ENCODE results near the gene CLDND1. TPM values are rescaled to one million over a fixed set of nuclear protein-coding genes. Genes with fewer than 3 reads are reported as not detected.

The CLDND1 gene
- total RNA-seq, result 100 to 1,000 TPM; 118 to 323 (median 215) TPM

GRCh38 chr3:98522544-98523281, at the start of gene CLDND1:
CLDND1 (minus strand) TSS chr3:98522902; CDS start chr3:98521424, 1,478 bp downstream.
- WGBS, 2 donors, result 0% methylated on average over 47 to 63 of the region's 63 CpGs
- DNase-seq (ENCODE audit: low spot score in 2 of 2), result peak; percentile 97 to 99
- H3K4me3 ChIP-seq (ENCODE audit: low read depth, poor library complexity, severe bottlenecking), result peak within 1 kb of the TSS; percentile 63
- TF ChIP-seq CTCF (IDR thresholded peaks at IDR 0.05) (no peak), POLR2A (IDR thresholded peaks at IDR 0.05) (no peak)
- intact Hi-C loops (cut with DNase I; ENCODE audit: low total_unique reads), result no loop called here

- no peak for TF ChIP-seq POLR2A (IDR thresholded peaks at IDR 0.05)
- no peak for TF ChIP-seq CTCF (IDR thresholded peaks at IDR 0.05)
- no peak overlapping the region for H3K4me3 ChIP-seq (ENCODE audit: low read depth, poor library complexity, severe bottlenecking)
- intact Hi-C loops (cut with DNase I; ENCODE audit: low total_unique reads), result no loop called here
- 70 to 78% methylated on average over 3 of the region's 3 CpGs for WGBS, 2 donors
- DNase-seq (ENCODE audit: low spot score in 2 of 2), result no peak
Measured at GRCh38 chr3:98568402-98568801, 45.7 kb upstream of the CLDND1 start.

- intact Hi-C loops (cut with DNase I; ENCODE audit: low total_unique reads), result no loop called here
Measured at GRCh38 chr3:98567666-98568270, 45.1 kb upstream of the CLDND1 start.

GRCh38 chr3:98565843-98566242, 43.1 kb upstream of the CLDND1 start:
- WGBS, 2 donors, result 72 to 75% methylated on average over 6 of the region's 6 CpGs
- no peak overlapping the region for H3K4me3 ChIP-seq (ENCODE audit: low read depth, poor library complexity, severe bottlenecking)
- no peak for DNase-seq (ENCODE audit: low spot score in 2 of 2)
- TF ChIP-seq CTCF (IDR thresholded peaks at IDR 0.05) (no peak), POLR2A (IDR thresholded peaks at IDR 0.05) (no peak)
- intact Hi-C loops (cut with DNase I; ENCODE audit: low total_unique reads), result no loop called here

More at GRCh38 chr3:98567666-98568270, 45.1 kb upstream of the CLDND1 start:
- 76 to 87% methylated on average over 2 of the region's 2 CpGs for WGBS, 2 donors
- H3K4me3 ChIP-seq (ENCODE audit: low read depth, poor library complexity, severe bottlenecking), result no peak overlapping the region
- no peak for TF ChIP-seq POLR2A (IDR thresholded peaks at IDR 0.05)
- no peak for TF ChIP-seq CTCF (IDR thresholded peaks at IDR 0.05)
- DNase-seq (ENCODE audit: low spot score in 2 of 2), result no peak

DNA sequence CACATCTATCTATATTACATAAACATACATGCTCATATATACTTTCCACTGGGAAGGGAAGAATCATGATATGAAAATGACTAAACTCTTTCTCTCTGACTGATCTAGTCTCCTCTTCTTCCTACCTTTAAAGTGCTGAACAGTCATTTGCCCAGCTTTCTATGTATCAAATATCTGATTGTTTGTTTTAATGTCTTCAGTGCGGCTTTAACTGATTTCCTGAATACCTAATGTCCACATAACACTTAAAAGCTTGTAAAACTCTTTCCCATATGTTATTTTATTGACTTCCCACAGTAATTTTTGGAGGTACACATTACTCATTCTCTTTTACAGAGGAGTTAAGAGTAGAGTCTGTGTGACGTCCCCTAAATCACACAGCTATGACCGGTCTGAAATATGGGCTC, 42.5 kb upstream of the CLDND1 start:
- intact Hi-C loops (cut with DNase I; ENCODE audit: low total_unique reads), result no loop called here
- no peak overlapping the region for H3K4me3 ChIP-seq (ENCODE audit: low read depth, poor library complexity, severe bottlenecking)
- TF ChIP-seq CTCF (IDR thresholded peaks at IDR 0.05) (no peak), POLR2A (IDR thresholded peaks at IDR 0.05) (no peak)
- 39 to 41% methylated on average over 3 of the region's 3 CpGs for WGBS, 2 donors
- no peak for DNase-seq (ENCODE audit: low spot score in 2 of 2)
